WTC11 (cell line): Measurements from ENCODE around the gene GLRA1. TPM values are rescaled to one million over a fixed set of nuclear protein-coding genes. Genes with fewer than 3 reads are reported as not detected.

Experiments used
- ATAC-seq: fragments of 200-7000 bp; cut with Tn5 transposase; 2 replicates; pipeline ENCODE4 v1.10.0; 2021; ENCODE audit warnings: mild to moderate bottlenecking, moderate library complexity
- CTCF ChIA-PET: fragments of 300-600 bp; sonication (Branson Sonifier 250); formaldehyde crosslinking; loops from one replicate; lab custom pipeline; 2021; ENCODE audit warnings: antibody characterized with exemption; lab: Charles Lee
- POLR2A ChIA-PET: fragments of 350-600 bp; sonication (Branson Sonifier 250); formaldehyde crosslinking; loops from one replicate; lab custom pipeline; 2021; ENCODE audit warnings: antibody characterized with exemption; lab: Charles Lee
- DNase-seq: peaks from one replicate; pipeline ENCODE4 v3.0.0; 2021; ENCODE audit warnings: low spot score
- H3K27ac Mint-ChIP-seq: 2 replicates; pipeline ENCODE4 v1.8.0; 2021; ENCODE audit warnings: mixed read lengths
- H3K27me3 Mint-ChIP-seq: 2 replicates; pipeline ENCODE4 v1.8.0; 2021; ENCODE audit warnings: low read depth, mild to moderate bottlenecking, moderate library complexity, mixed read lengths
- H3K36me3 Mint-ChIP-seq: 2 replicates; pipeline ENCODE4 v1.8.0; 2021; ENCODE audit warnings: mixed read lengths
- H3K4me1 Mint-ChIP-seq: 2 replicates; pipeline ENCODE4 v1.8.0; 2022; ENCODE audit warnings: mixed read lengths
- H3K4me3 Mint-ChIP-seq: 2 replicates; pipeline ENCODE4 v1.8.0; 2021; ENCODE audit warnings: mild to moderate bottlenecking, moderate library complexity, mixed read lengths
- H3K9me3 Mint-ChIP-seq: 2 replicates; pipeline ENCODE4 v1.8.0; 2021; ENCODE audit warnings: mixed read lengths
- ELF4 ChIP-seq: sonication (generic); formaldehyde crosslinking; IDR thresholded peaks from 2 replicates; pipeline ENCODE4 v1.8.1; 2022; ENCODE audit warnings: low read depth, mild to moderate bottlenecking, moderate library complexity, missing genetic modification reagents
- FOXP1 ChIP-seq: sonication (generic); formaldehyde crosslinking; IDR thresholded peaks from 2 replicates; pipeline ENCODE4 v1.8.0; 2022; ENCODE audit warnings: missing genetic modification reagents, mild to moderate bottlenecking, moderate library complexity, borderline replicate concordance
- JAZF1 ChIP-seq: fragments of 250-450 bp; sonication (Bioruptor Pico); IDR thresholded peaks from 2 replicates; pipeline ENCODE4 v1.9.0; 2021; ENCODE audit warnings: moderate library complexity, mild to moderate bottlenecking, inconsistent platforms
- KAT7 ChIP-seq: sonication (generic); formaldehyde crosslinking; IDR thresholded peaks from 2 replicates; pipeline ENCODE4 v1.8.1; 2023; ENCODE audit warnings: missing genetic modification reagents, mild to moderate bottlenecking, borderline replicate concordance
- NR3C1 ChIP-seq: sonication (generic); formaldehyde crosslinking; conservative IDR thresholded peaks from 2 replicates; pipeline ENCODE4 v1.8.1; 2023; ENCODE audit warnings: low read depth, mild to moderate bottlenecking, missing genetic modification reagents
- RORB ChIP-seq: fragments of 250-450 bp; sonication (Bioruptor Pico); IDR thresholded peaks from 2 replicates; pipeline ENCODE4 v1.9.0; 2021; ENCODE audit warnings: mild to moderate bottlenecking
- SP1 ChIP-seq: sonication (generic); formaldehyde crosslinking; conservative IDR thresholded peaks from 2 replicates; pipeline ENCODE4 v1.8.1; 2022; ENCODE audit warnings: missing genetic modification reagents
- TEAD1 ChIP-seq: sonication (generic); formaldehyde crosslinking; IDR thresholded peaks from 2 replicates; pipeline ENCODE4 v1.8.0; 2022; ENCODE audit warnings: mild to moderate bottlenecking, missing genetic modification reagents
- ZBTB21 ChIP-seq: sonication (generic); formaldehyde crosslinking; IDR thresholded peaks from 2 replicates; pipeline ENCODE4 v1.8.1; 2023; ENCODE audit warnings: mild to moderate bottlenecking, missing genetic modification reagents, borderline replicate concordance
- ZNF232 ChIP-seq: sonication (generic); formaldehyde crosslinking; IDR thresholded peaks from 2 replicates; pipeline ENCODE4 v1.8.0; 2022; ENCODE audit warnings: mild to moderate bottlenecking, missing genetic modification reagents
- total RNA-seq: library from RNA; stranded (reverse); gene quantifications from 3 replicates; pipeline ENCODE4 v1.2.3, GENCODE V29; 2021
- TF ChIP-seq, protein P1 (sequence below): fragments of 250-450 bp; sonication (Bioruptor Pico); IDR thresholded peaks from 2 replicates; pipeline ENCODE4 v1.9.0; 2021; ENCODE audit warnings: mild to moderate bottlenecking, borderline replicate concordance
- TF ChIP-seq, protein P2 (sequence below): fragments of 250-450 bp; sonication (Bioruptor Pico); IDR thresholded peaks from 2 replicates; pipeline ENCODE4 v1.8.0; 2021; ENCODE audit warnings: mild to moderate bottlenecking
- TF ChIP-seq, protein P3 (sequence below): sonication (generic); formaldehyde crosslinking; IDR thresholded peaks from 2 replicates; pipeline ENCODE4 v1.8.1; 2022; ENCODE audit warnings: low read depth, missing genetic modification reagents, borderline replicate concordance
- TF ChIP-seq, protein P4 (sequence below): sonication (generic); formaldehyde crosslinking; IDR thresholded peaks from 2 replicates; pipeline ENCODE4 v1.8.1; 2022; ENCODE audit warnings: low read depth, mild to moderate bottlenecking, moderate library complexity, missing genetic modification reagents, borderline replicate concordance
- TF ChIP-seq, protein P5 (sequence below): fragments of 250-450 bp; sonication (Bioruptor Pico); IDR thresholded peaks from 2 replicates; pipeline ENCODE4 v2.1.2; 2022; ENCODE audit warnings: mild to moderate bottlenecking, moderate library complexity
- TF ChIP-seq, protein P6 (sequence below): sonication (generic); formaldehyde crosslinking; IDR thresholded peaks from 2 replicates; pipeline ENCODE4 v1.8.1; 2022; ENCODE audit warnings: missing genetic modification reagents, borderline replicate concordance
- TF ChIP-seq, protein P7 (sequence below): sonication (generic); formaldehyde crosslinking; IDR thresholded peaks from 2 replicates; pipeline ENCODE4 v1.8.1; 2023; ENCODE audit warnings: mild to moderate bottlenecking, missing genetic modification reagents, moderate library complexity
- TF ChIP-seq, protein P8 (sequence below): sonication (generic); formaldehyde crosslinking; IDR thresholded peaks from 2 replicates; pipeline ENCODE4 v1.8.1; 2023; ENCODE audit warnings: mild to moderate bottlenecking, missing genetic modification reagents
- TF ChIP-seq, protein P9 (sequence below): sonication (generic); formaldehyde crosslinking; IDR thresholded peaks from 2 replicates; pipeline ENCODE4 v1.8.0; 2023; ENCODE audit warnings: missing genetic modification reagents

The GLRA1 gene
- total RNA-seq, 1 experiment from 2014 or later: not detected

DNA sequence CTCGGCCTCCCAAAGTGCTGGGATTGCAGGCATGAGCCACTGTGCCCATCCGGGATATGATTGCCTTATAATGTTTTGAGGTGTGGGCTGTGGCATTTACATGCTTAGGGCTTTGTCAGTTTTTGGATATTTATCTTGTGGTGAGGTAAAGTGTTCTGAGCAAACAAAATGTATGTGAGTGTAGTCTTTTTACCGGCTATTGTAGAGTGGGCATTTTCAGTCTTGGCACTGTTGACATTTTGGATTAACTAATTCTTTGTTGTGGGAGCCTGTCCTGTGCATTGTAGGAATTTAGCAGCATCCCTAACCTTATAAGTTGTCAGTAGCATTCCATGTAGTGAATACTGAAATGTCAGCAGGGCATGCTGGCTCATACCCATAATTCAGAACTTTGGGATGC lies 131.3 kb downstream of the GLRA1 start (continued):
- TF ChIP-seq, protein P1, sequence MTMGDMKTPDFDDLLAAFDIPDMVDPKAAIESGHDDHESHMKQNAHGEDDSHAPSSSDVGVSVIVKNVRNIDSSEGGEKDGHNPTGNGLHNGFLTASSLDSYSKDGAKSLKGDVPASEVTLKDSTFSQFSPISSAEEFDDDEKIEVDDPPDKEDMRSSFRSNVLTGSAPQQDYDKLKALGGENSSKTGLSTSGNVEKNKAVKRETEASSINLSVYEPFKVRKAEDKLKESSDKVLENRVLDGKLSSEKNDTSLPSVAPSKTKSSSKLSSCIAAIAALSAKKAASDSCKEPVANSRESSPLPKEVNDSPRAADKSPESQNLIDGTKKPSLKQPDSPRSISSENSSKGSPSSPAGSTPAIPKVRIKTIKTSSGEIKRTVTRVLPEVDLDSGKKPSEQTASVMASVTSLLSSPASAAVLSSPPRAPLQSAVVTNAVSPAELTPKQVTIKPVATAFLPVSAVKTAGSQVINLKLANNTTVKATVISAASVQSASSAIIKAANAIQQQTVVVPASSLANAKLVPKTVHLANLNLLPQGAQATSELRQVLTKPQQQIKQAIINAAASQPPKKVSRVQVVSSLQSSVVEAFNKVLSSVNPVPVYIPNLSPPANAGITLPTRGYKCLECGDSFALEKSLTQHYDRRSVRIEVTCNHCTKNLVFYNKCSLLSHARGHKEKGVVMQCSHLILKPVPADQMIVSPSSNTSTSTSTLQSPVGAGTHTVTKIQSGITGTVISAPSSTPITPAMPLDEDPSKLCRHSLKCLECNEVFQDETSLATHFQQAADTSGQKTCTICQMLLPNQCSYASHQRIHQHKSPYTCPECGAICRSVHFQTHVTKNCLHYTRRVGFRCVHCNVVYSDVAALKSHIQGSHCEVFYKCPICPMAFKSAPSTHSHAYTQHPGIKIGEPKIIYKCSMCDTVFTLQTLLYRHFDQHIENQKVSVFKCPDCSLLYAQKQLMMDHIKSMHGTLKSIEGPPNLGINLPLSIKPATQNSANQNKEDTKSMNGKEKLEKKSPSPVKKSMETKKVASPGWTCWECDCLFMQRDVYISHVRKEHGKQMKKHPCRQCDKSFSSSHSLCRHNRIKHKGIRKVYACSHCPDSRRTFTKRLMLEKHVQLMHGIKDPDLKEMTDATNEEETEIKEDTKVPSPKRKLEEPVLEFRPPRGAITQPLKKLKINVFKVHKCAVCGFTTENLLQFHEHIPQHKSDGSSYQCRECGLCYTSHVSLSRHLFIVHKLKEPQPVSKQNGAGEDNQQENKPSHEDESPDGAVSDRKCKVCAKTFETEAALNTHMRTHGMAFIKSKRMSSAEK: no peak
- no peak for TF ChIP-seq RORB (CRISPR knock-in tag)
- no peak for TF ChIP-seq ELF4 (CRISPR knock-in tag)
- no peak for TF ChIP-seq KAT7
- no peak for TF ChIP-seq ZNF232
- TF ChIP-seq, protein P2, sequence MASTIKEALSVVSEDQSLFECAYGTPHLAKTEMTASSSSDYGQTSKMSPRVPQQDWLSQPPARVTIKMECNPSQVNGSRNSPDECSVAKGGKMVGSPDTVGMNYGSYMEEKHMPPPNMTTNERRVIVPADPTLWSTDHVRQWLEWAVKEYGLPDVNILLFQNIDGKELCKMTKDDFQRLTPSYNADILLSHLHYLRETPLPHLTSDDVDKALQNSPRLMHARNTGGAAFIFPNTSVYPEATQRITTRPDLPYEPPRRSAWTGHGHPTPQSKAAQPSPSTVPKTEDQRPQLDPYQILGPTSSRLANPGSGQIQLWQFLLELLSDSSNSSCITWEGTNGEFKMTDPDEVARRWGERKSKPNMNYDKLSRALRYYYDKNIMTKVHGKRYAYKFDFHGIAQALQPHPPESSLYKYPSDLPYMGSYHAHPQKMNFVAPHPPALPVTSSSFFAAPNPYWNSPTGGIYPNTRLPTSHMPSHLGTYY (CRISPR knock-in tag): no peak
- TF ChIP-seq NR3C1: no peak
- TF ChIP-seq, protein P3, sequence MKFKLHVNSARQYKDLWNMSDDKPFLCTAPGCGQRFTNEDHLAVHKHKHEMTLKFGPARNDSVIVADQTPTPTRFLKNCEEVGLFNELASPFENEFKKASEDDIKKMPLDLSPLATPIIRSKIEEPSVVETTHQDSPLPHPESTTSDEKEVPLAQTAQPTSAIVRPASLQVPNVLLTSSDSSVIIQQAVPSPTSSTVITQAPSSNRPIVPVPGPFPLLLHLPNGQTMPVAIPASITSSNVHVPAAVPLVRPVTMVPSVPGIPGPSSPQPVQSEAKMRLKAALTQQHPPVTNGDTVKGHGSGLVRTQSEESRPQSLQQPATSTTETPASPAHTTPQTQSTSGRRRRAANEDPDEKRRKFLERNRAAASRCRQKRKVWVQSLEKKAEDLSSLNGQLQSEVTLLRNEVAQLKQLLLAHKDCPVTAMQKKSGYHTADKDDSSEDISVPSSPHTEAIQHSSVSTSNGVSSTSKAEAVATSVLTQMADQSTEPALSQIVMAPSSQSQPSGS: no peak
- TF ChIP-seq, protein P4, sequence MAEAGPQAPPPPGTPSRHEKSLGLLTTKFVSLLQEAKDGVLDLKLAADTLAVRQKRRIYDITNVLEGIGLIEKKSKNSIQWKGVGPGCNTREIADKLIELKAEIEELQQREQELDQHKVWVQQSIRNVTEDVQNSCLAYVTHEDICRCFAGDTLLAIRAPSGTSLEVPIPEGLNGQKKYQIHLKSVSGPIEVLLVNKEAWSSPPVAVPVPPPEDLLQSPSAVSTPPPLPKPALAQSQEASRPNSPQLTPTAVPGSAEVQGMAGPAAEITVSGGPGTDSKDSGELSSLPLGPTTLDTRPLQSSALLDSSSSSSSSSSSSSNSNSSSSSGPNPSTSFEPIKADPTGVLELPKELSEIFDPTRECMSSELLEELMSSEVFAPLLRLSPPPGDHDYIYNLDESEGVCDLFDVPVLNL (CRISPR knock-in tag): no peak
- TF ChIP-seq, protein P5, sequence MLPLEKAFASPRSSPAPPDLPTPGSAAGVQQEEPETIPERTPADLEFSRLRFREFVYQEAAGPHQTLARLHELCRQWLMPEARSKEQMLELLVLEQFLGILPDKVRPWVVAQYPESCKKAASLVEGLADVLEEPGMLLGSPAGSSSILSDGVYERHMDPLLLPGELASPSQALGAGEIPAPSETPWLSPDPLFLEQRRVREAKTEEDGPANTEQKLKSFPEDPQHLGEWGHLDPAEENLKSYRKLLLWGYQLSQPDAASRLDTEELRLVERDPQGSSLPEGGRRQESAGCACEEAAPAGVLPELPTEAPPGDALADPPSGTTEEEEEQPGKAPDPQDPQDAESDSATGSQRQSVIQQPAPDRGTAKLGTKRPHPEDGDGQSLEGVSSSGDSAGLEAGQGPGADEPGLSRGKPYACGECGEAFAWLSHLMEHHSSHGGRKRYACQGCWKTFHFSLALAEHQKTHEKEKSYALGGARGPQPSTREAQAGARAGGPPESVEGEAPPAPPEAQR (CRISPR knock-in tag): no peak

DNA sequence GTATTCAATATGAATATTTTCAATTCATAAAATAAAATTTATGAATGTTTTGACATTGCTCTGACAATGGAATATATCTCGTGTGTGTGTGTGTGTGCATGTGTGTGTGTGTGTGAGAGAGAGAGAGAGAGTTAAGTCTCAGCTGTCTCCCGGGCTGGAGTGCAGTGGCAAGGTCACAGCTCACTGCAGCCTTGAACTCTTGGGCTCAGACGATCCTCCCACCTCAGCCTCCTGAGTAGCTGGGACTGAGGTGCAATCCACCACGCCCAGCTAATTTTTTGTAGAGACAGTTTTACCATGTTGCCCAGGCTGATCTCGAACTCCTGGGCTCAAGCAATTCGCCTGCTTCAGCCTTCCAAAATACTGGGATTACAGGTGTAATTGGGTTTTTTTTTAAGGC lies 136.8 kb downstream of the GLRA1 start:
- Mint-ChIP-seq H3K36me3 (peaks cover 57% of the 10 kb centered on the region), H3K4me1 (peaks cover 31% of the 10 kb centered on the region), H3K4me3 (no peak overlapping the region), H3K9me3 (no peaks in the 10 kb centered on the region), H3K27ac (no peak overlapping the region), H3K27me3 (no peaks in the 10 kb centered on the region)
- ATAC-seq (no peak), DNase-seq (no peak)
- no peak for TF ChIP-seq JAZF1 (CRISPR knock-in tag)
- no peak for TF ChIP-seq FOXP1 (CRISPR knock-in tag)
- TF ChIP-seq, protein P6, sequence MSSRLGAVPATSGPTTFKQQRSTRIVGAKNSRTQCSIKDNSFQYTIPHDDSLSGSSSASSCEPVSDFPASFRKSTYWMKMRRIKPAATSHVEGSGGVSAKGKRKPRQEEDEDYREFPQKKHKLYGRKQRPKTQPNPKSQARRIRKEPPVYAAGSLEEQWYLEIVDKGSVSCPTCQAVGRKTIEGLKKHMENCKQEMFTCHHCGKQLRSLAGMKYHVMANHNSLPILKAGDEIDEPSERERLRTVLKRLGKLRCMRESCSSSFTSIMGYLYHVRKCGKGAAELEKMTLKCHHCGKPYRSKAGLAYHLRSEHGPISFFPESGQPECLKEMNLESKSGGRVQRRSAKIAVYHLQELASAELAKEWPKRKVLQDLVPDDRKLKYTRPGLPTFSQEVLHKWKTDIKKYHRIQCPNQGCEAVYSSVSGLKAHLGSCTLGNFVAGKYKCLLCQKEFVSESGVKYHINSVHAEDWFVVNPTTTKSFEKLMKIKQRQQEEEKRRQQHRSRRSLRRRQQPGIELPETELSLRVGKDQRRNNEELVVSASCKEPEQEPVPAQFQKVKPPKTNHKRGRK (CRISPR knock-in tag): no peak
- TF ChIP-seq, protein P7, sequence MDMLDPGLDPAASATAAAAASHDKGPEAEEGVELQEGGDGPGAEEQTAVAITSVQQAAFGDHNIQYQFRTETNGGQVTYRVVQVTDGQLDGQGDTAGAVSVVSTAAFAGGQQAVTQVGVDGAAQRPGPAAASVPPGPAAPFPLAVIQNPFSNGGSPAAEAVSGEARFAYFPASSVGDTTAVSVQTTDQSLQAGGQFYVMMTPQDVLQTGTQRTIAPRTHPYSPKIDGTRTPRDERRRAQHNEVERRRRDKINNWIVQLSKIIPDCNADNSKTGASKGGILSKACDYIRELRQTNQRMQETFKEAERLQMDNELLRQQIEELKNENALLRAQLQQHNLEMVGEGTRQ: no peak
- no peak for TF ChIP-seq TEAD1 (CRISPR knock-in tag)
- TF ChIP-seq ZBTB21 (CRISPR knock-in tag): no peak
- TF ChIP-seq, protein P4 (CRISPR knock-in tag): no peak
- TF ChIP-seq, protein P8, sequence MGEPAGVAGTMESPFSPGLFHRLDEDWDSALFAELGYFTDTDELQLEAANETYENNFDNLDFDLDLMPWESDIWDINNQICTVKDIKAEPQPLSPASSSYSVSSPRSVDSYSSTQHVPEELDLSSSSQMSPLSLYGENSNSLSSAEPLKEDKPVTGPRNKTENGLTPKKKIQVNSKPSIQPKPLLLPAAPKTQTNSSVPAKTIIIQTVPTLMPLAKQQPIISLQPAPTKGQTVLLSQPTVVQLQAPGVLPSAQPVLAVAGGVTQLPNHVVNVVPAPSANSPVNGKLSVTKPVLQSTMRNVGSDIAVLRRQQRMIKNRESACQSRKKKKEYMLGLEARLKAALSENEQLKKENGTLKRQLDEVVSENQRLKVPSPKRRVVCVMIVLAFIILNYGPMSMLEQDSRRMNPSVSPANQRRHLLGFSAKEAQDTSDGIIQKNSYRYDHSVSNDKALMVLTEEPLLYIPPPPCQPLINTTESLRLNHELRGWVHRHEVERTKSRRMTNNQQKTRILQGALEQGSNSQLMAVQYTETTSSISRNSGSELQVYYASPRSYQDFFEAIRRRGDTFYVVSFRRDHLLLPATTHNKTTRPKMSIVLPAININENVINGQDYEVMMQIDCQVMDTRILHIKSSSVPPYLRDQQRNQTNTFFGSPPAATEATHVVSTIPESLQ: no peak
- TF ChIP-seq, protein P9, sequence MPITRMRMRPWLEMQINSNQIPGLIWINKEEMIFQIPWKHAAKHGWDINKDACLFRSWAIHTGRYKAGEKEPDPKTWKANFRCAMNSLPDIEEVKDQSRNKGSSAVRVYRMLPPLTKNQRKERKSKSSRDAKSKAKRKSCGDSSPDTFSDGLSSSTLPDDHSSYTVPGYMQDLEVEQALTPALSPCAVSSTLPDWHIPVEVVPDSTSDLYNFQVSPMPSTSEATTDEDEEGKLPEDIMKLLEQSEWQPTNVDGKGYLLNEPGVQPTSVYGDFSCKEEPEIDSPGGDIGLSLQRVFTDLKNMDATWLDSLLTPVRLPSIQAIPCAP (CRISPR knock-in tag): no peak
- TF ChIP-seq SP1: no peak
- ChIA-PET POLR2A (no interaction called here), CTCF (no interaction called here)
